K562 (cell line): Measurements from ENCODE around the gene CFAP58. TPM values are rescaled to one million over a fixed set of nuclear protein-coding genes. Genes with fewer than 3 reads are reported as not detected.
A peak's percentile ranks its signal among the peaks of the same experiment; 100 is the strongest.

ENCODE experiments used
- AFF4 ChIP-seq: sonication (generic); formaldehyde crosslinking; IDR thresholded peaks from 2 replicates; pipeline ENCODE4 v1.8.0; 2023; ENCODE audit warnings: mild to moderate bottlenecking, missing genetic modification reagents
- BCL6 ChIP-seq: fragments of 250-450 bp; sonication (Bioruptor Pico); IDR thresholded peaks from 2 replicates; pipeline ENCODE4 v1.4.0; 2020
- BCLAF1 ChIP-seq, 2 experiments: fragments of 450-650 bp in 1 of 2; IDR thresholded peaks; 2 replicates each; pipeline ENCODE4 v1.6.1; 2011 to 2017; ENCODE audit warnings: low read depth in 2 of 2, antibody characterized with exemption in 1 of 2, borderline replicate concordance in 1 of 2, low read length in 1 of 2, mild to moderate bottlenecking in 1 of 2, mixed read lengths in 1 of 2; ENCODE audit not compliant: control insufficient read depth in 1 of 2
- CEBPG ChIP-seq, 3 experiments: fragments of 200-800 bp in 1 of 3; sonication (Bioruptor generic) in 1 of 3; sonication (generic) in 1 of 3; formaldehyde crosslinking in 1 of 3; IDR thresholded peaks in 2 of 3; conservative IDR thresholded peaks in 1 of 3; 2 replicates each; pipeline versions ENCODE4 v1.6.1 to v1.8.0; 2016 to 2022; ENCODE audit warnings: missing compliant biosample characterization in 2 of 3, missing genetic modification characterization in 2 of 3, mild to moderate bottlenecking in 1 of 3, missing genetic modification reagents in 1 of 3
- CHCHD3 ChIP-seq: fragments of 250-450 bp; sonication (Bioruptor Pico); IDR thresholded peaks from 2 replicates; pipeline ENCODE4 v2.1.2; 2022; ENCODE audit warnings: mild to moderate bottlenecking
- EHMT2 ChIP-seq: fragments of 450-650 bp; IDR thresholded peaks from 2 replicates; pipeline ENCODE4 v1.6.1; 2018; ENCODE audit warnings: antibody characterized with exemption
- EP300 ChIP-seq: IDR thresholded peaks from 2 replicates; pipeline ENCODE4 v1.6.1; 2012; ENCODE audit warnings: low read length, improper control_type of control experiment
- FOXJ3 ChIP-seq: sonication (generic); formaldehyde crosslinking; IDR thresholded peaks from 2 replicates; pipeline ENCODE4 v1.4.0; 2020; ENCODE audit warnings: mild to moderate bottlenecking, missing genetic modification reagents
- HDAC2 ChIP-seq: fragments of 450-650 bp; IDR thresholded peaks from 2 replicates; pipeline ENCODE4 v1.6.1; 2016; ENCODE audit warnings: mild to moderate bottlenecking
- LEF1 ChIP-seq: fragments of 450-650 bp; IDR thresholded peaks from 2 replicates; pipeline ENCODE4 v1.6.1; 2016; ENCODE audit warnings: mild to moderate bottlenecking
- MAFF ChIP-seq: IDR thresholded peaks from 2 replicates; pipeline ENCODE4 v1.6.1; 2012; ENCODE audit warnings: low read length, improper control_type of control experiment
- NR3C1 ChIP-seq: sonication (generic); formaldehyde crosslinking; IDR thresholded peaks from 2 replicates; pipeline ENCODE4 v1.8.1; 2022; ENCODE audit warnings: missing genetic modification reagents
- ZBTB1 ChIP-seq: sonication (generic); formaldehyde crosslinking; IDR thresholded peaks from 2 replicates; pipeline ENCODE4 v1.8.1; 2023; ENCODE audit warnings: missing genetic modification reagents, low read depth, mild to moderate bottlenecking, borderline replicate concordance
- ZNF395 ChIP-seq: fragments of 200-800 bp; sonication (Bioruptor generic); IDR thresholded peaks from 2 replicates; pipeline ENCODE4 v1.6.1; 2017; ENCODE audit warnings: missing genetic modification characterization, missing compliant biosample characterization
- ZNF717 ChIP-seq: fragments of 250-450 bp; sonication (Bioruptor Pico); IDR thresholded peaks from 2 replicates; pipeline ENCODE4 v1.5.0; 2021
- polyA plus RNA-seq, 8 experiments: library from polyadenylated mRNA; depleted of rRNA in 4 of 8; stranded (reverse) in 5 of 8; unstranded in 3 of 8; fragments of >200 nt; fragmentation: Nextera tagmentation in 2 of 8; fragmentation: Illumina TruSeq in 1 of 8; extraction: Ambion mirVana in 2 of 8; extraction: Trizol in 1 of 8; gene quantifications; 2 replicates each; pipeline versions ENCODE4 v1.2.1 to v1.2.3, GENCODE V29; 2011 to 2014; ENCODE audit warnings: inconsistent platforms in 1 of 8, missing spikeins in 1 of 8
- total RNA-seq, 7 experiments: library from RNA; depleted of rRNA in 6 of 7; stranded (reverse); fragments of >200 nt in 6 of 7; fragmentation: Illumina TruSeq in 2 of 7; extraction: Trizol in 2 of 7; gene quantifications; 2 replicates each; pipeline versions ENCODE4 v1.2.1 to v1.2.3, GENCODE V29; 2011 to 2021; ENCODE audit warnings: low replicate concordance in 1 of 7

The CFAP58 gene
- total and polyA plus RNA-seq, 9 of the 15 experiments (the other 6 are each of a cell fraction or from before 2014, with no cell fraction given): 0.08 to 2.0 (median 0.71) TPM

GRCh38 chr10:104347295-104348045, 6.2 kb upstream of the CFAP58 start (continued):
- TF ChIP-seq MAFF: no peak
- no peak for TF ChIP-seq ZNF717 (CRISPR knock-in tag)
- no peak for TF ChIP-seq BCLAF1 (IDR thresholded peaks at IDR 0.05; ENCODE audit: borderline replicate concordance in 1 of 2, control insufficient read depth in 1 of 2, low read depth in 2 of 2, low read length in 1 of 2)
- no peak for TF ChIP-seq ZBTB1 (CRISPR knock-in tag)
- no peak for TF ChIP-seq AFF4 (CRISPR knock-in tag)
- TF ChIP-seq ZNF395 (CRISPR knock-in tag): no peak
- no peak for TF ChIP-seq FOXJ3
- TF ChIP-seq NR3C1 (CRISPR knock-in tag): no peak
- TF ChIP-seq CEBPG (CRISPR knock-in tag; IDR thresholded peaks at IDR 0.05): no peak
- no peak for TF ChIP-seq CEBPG (tag; conservative IDR thresholded peaks at IDR 0.05 in 1 of 2, IDR thresholded peaks at IDR 0.05 in 1 of 2)
- TF ChIP-seq EP300: peak; percentile 76
- no peak for TF ChIP-seq BCL6 (CRISPR knock-in tag)
- TF ChIP-seq LEF1: peak; percentile 49; the same call in 1 of the 2 replicates
- TF ChIP-seq EHMT2: no peak
- no peak for TF ChIP-seq HDAC2
- no peak for TF ChIP-seq CHCHD3 (CRISPR knock-in tag)
